Stimulated activated CD4-positive, alpha-beta T cell treated with anti-CD3 and anti-CD28 coated beads, TNF-alpha, amount 100 ng/mL, for 4 hours (primary cell): ENCODE data around the gene UQCRQ.
"Not testable (repeated sequence)": the region's sequence is repeated elsewhere in the genome, so short reads cannot be mapped to it uniquely, and the experiment has no call there.

ENCODE experiments used
- DNase-seq, 3 experiments: peaks; one replicate each; pipeline ENCODE4 v3.0.0-alpha.2; 2020; ENCODE audit warnings: low read depth in 3 of 3

The UQCRQ gene

DNA sequence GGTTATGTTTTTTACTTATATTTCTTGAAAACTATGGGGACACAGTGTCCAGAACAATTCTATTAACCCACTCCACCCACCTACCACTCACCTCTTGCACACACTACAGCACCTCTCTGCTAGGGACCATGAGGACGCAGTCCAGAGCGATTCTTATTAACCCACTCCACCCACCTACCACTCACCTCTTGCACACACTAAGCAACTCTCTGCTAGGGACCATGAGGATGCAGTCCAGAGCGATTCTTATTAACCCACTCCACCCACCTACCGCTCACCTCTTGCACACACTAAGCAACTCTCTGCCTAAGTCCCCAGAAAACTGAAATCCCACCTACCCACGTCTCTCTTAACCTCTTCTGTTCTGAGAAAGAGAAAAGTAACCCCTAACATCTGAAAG, 33.8 kb upstream of the UQCRQ start:
- DNase-seq = no peak

DNA sequence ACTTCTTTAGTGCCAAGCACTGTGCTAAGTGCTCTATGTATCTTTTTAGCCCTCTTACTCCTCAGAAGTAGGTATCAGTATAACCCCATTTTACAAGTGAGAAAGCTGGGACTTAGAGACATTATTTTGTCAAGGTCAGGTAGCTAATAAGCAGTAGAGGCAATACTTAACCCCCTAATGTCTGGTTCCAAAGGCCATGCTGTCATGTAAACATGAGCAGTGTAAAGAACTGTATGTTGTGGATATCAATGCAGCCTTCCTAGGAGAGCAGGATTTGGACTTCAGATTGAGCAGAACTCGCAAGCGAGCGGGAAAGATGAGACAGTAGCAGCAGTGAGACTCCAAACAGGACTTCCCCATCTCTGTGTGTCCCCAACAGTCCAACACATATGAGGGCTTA, 32.4 kb upstream of the UQCRQ start:
- DNase-seq = no peak

DNA sequence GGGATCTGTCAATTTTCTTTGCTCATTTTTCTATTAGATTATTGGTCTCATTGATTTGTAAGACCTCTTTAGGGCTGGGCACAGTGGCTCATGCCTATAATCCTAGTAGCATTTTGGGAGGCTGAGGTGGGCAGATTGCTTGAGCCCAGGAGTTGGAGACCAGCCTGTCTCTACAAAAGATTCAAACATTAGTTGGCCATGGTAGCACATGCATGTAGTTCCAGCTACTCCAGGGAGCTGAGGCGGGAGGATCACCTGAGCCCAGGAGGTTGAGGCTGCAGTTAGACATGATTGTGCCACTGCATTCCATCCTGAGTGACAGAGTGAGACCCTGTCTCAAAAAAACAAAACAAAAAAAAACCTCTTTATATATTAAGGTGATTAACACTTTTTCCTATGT, 29.6 kb upstream of the UQCRQ start:
- DNase-seq = no peak

DNA sequence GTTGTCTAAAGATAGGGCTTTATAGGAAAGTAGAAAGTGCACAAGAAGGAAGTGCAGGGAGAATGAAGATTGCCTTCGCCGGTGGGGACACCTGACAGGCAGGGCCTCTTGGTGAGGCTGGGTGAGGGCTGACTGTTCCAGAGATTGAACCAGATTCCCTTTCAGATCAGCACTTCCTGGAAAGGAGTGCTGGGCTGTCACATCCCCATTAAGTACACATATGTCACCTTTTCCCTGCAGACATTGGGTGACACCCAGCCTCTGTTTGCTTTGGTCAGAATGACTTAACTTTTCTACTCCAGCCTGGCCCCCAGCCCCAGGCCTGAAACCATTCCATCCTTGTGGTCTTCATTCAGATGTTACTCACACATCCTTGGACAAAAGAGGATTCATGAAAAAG, 28.6 kb upstream of the UQCRQ start:
- no peak for DNase-seq

DNA sequence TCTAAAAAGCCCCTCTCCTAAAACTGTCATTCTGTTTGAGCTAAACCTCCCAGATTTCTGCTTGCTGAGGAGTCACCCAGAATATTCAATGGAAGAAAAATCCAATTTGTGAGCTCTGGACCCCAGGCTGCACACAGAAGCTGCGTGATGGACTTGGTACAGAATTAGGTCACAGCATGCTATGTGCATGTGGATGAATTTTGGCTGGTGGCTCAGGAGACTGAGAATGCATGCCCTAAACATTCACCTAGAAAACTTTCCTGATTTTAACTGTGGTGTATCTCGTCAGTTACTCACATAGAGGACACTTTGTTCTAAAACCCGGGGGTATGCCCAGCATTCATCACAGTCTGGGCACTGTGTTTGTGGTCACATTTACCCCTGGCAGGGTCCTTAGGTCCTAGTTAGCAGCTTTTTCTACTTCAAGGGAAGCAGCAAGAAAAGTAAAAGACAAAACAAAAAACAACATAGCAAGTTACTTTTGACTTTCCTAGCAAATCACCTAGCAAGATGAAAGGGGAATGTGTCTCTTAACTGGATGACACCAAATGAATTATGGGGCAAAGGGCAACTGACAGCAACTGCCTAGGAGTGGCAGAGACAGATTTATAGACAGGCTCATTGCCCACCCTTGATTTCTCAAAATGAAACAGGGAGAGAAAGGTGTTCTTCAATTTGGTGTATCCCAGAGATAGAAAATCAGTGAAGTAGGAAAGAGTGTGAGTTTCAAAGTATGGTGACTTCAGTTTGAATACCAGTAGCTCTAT, 27.7 kb upstream of the UQCRQ start:
- DNase-seq = no peak

DNA sequence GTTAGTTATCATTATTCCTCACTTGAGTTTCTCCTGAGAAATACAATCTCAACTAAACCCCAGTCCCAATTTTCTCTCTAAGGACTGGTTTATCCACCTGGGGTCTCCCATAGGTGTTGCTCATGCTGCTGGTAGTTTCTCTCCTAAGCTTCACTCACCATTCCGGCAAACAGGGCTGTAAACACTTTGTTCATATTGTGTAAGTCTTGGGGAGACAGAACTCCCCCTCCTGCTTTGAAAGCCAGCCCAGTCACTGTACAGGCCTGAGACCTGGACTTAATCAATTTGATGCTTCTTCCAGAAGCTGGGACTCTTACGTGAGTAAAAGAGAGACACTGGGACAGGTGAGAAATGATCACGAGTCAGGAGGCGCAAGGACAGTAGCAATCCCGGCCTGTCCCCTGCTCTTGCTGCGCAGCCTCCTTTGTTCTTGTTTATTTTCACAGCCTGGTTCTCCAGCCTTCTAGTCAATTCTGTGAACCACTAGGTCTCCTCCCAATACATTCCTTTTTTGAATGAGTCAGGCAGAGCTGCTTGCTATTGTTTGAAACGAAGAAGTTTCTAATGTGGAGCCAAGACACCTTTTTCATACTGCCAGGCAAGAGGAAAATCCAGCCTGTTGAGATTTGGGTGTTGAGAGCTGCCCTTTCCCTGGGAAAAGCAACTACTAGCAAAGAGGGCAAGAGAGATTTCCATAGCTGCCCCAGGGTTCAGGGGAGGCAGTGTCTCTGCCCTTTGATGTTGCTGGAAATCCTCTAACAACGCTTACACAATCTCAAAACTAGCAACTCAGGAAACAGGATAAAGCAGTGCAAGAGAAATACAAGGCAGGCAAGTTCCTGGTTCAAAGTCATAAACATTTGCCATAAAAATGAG, 26.8 kb upstream of the UQCRQ start:
- no peak for DNase-seq

DNA sequence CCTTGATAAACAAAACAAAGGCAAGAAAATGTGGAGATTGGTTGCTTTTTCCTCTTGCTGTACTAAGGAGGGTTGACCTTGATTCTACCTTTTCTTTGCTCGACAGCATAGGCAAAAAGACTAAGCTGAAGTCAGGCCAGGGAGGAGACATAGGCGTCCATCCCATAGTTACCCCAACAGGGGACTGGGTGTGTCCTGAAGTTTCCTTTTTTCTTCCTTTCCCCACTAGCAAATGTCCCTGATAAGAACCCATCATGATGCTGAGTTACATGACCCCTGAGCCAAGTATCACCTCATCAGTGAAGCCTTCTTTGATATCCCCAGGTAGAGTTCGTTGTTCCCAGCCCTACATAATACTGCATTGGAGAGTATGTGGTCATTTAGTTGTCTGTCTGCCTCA, 26.1 kb upstream of the UQCRQ start:
- no peak for DNase-seq

DNA sequence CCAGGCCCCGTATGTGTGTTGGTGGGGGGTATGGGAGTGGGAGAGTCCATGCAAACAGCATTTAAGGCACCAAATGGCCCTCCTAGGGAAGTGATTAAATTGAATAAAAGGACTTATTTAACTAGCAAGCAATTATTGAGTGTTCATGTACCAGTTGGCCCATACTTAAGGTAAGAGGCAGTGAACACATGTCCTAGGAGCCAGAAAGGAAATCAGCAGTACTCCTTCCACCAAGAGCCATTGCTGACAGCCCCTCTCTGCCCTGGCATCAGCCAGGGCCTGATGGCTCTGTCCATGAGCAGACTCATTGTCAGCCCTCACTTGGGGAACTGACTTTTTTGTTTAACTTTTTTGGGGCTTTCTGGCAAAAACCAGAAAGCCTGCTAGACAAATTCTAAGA, 25.5 kb upstream of the UQCRQ start:
- no peak for DNase-seq

DNA sequence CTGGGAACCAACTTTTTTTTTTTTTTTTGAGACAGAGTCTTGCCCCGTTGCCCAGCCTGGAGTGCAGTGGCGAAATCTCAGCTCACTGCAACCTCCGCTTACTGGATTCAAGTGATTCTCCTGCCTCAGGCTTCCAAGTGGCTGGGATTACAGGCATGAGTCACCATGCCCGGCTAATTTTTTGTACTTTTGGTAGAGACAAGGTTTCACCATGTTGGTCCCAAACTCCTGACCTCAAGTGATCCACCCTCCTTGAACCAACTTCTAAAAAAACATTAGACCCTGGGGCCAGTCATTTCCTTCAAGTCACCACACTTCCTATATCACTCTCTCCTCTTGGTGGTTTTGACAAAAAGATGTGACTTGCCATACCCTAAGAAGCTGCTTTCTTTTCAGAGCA, 25.1 kb upstream of the UQCRQ start:
- DNase-seq = no peak

DNA sequence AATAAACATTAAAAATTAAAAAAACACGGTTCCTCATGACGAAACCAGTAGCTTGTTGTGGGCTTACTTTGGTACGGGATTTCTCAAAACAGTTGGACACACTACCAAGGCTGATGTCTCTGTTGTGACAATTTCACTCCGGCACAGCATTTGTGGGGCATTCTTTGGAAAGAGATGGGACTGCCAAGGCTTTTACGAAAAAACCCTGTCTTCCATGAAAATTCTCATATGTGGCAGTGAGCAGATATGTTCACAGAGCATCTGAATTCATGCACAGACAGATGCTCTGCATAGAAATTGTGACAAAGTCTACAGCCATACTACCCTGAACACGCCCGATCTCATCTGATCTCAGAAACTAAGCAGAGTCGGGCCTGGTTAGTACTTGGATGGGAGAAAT, 18.2 kb upstream of the UQCRQ start:
- no peak for DNase-seq

DNA sequence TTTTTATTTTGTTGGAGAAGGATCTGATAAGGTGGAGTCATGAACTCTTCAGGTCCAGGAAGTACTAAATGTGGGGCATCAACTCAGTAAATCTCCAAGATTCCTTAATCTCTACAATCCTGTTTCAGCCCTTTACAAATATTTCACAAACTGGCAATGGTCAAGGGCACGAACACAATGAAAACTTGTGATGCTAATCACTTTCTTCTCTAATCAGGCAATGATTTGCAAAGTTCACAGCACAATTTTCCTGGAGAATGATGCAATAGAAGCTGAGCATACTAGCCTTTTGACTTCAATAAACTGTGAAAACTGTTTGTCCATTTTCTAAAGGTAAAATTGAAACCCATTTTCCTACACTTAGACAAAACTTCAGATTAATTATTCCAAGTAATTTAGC, 17.1 kb upstream of the UQCRQ start:
- no peak for DNase-seq

DNA sequence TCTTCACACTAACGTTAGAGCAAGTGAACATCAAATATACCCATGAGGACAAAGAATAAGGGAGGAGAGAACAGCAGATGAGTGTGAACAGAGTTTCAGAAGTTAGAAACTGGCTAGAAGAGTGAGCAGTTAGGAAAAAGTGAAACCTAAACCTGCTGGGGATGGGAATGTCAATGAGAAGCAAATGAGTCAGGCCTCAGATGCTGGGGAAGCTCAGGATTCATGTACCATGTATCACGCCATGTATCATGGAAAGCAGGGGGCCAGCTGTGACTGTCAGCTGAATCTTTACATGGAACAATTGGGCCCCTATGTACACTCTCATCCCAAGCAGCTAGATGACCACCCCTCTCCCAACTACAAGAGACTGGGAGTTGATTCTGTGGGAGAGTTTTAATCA, 16.4 kb upstream of the UQCRQ start:
- no peak for DNase-seq

DNA sequence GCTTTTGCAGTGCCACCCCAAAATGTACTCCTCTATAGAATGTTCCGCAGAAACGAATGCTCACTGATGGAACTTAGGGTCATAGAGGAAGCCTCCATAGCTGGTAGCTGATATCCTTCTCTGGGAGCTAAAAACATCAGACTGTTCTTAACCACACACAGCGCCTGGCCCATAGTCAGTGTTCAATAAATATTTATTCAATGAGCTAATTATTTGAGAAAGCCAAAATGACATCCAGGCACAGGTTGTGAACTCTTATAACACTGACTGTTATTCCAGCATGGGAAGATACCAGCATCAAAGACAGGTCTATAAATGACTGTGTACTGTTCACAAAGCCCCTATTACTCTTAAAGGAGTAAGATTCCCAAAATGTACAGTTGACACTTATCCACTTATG, 13.1 kb upstream of the UQCRQ start:
- DNase-seq = no peak

DNA sequence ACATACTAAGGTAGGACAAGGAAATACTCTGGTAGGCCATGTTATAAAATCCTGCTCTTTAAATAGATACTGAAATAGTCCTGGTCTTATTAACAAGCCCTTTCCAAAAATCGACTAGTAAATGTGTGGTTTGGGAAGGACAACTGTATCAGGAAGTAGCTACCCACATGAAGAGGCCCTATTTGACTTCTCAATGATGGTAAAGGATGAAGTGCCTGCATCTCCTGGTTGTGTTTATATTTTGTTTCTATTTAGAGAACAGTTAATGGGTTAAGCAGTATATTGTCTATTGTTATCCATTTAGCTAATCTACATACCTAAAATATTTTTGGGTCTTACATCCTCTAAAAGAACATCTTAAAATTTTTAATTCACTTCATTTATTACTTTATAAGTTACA, 12.7 kb upstream of the UQCRQ start:
- DNase-seq = no peak

DNA sequence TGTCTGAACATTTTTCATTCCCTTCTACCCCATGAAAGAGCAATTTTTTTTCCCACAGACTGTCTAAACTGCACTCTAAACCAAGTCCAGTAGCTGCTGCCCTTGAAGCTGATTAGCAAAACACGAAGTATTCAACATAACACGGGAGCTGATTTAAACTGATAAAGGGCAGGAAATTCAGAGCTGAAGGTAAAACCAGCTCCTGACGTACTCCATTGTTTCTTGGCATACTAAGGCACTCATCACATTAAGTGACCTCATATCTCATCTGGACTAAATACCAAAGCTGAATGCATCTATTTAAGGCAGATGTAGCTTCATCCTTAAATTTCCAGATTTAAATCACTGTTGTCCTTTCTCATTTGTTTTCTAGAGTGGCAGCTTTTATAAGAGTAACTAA, 12.1 kb upstream of the UQCRQ start:
- no peak for DNase-seq

DNA sequence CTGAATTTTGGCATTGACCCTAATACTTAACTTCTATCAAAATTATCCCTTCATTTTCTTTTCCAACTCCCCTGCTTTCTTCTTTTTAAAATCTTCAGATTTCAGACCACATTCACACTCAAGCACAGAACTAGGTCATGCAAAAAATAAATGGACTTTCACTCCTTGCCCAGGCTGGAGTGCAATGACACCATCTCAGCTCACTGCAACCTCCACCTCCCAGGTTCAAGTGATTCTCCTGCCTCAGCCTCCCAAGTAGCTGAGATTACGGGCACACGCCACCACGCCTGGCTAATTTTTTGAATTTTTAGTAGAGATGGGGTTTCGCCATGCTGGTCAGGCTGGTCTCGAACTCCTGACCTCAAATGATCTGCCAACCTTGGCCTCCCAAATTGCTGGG, 11.4 kb upstream of the UQCRQ start:
- not testable (repeated sequence) for DNase-seq

DNA sequence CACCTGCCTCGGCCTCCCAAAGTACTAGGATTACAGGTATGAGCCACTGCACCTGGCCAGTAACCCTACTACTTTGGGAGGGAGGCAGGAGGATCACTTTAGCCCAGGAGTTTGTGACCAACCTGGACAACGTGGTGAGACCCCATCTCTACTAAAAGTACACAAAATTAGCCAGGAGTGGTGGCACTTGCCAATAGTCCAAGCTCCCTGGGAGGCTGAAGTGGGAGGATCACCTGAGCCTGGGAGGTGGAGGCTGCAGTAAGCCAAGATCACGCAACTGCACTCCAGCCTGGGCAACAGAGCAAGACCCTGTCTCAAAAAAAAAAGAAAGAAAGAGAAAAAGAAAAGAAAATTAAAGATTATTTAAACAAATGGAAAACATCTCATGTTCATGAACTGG, 10.4 kb upstream of the UQCRQ start:
- DNase-seq = no peak

DNA sequence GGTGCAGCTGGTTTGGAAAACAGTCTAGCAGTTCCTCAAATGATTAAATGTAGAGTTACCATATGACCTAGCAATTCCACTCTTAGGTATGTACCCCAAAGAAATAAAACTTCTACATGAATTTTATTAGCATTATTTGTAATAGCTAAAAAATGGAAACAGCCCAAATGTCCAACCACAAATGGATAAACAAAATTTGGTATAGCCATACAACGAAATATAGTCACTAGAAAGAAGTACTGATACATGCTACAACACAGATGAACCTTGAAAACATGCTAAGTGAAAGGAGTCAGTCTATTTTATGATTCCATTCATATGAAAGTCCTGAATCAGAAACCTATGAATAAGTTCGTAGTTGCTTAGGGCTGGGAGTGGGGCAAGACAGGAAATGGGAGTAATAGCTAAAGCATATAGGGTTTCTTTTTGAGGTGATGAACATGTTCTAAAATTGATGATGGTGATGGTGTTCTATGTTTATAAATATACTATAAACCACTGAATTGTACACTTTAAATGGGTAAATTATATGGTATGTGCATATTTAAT, 6.5 kb upstream of the UQCRQ start:
- no peak for DNase-seq

DNA sequence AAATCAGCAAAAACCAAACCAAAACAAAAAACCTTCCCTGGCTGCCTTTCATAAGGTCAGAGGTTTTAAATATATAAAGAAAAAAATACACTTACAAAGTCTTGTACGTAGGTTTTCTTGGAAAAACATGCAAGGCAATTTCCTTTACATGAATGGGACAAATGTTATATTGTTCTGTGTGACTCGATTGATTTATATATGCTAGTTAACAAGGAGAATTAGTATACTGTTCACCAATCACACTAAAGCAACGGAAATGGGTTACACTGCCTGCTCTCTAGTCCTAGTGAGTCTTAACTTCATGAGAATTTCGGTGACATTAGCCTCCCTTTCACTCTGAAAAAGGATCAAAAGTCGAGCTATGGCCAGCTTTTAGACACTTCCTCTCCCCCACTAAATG, 5.7 kb upstream of the UQCRQ start:
- no peak for DNase-seq

DNA sequence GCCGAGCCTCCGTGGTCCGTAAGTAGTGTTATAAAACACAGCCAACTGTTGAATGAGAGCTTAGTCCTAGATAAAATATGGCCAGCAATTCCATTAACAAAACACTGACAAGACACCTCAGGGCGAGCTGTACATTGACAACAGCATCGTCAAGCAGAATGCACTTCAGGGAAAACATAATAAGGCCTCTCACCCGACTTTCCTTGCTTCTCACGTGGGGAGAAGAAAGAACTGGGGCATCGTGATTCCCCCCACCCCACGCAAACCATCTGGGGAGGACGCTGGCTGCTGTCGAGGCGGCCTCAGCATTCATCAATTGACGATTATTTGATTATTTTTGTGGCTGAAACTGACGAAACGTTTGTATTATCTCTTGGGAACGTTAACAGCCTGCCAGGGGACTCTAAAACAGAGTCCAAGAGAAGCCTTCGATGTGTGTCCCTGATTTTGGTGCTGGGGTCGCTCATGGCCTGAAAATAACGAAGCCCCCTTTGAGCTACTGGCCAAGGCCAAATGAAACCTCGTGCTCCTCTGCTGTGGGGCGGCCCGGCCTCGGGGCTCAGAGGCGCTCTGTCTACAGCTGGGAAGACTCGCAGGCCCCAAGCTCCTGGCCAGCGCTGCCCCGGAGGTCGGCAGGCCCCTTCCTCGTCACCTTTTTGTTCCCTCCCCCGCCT, 637 bp upstream of the UQCRQ start:
- DNase-seq = no peak

DNA sequence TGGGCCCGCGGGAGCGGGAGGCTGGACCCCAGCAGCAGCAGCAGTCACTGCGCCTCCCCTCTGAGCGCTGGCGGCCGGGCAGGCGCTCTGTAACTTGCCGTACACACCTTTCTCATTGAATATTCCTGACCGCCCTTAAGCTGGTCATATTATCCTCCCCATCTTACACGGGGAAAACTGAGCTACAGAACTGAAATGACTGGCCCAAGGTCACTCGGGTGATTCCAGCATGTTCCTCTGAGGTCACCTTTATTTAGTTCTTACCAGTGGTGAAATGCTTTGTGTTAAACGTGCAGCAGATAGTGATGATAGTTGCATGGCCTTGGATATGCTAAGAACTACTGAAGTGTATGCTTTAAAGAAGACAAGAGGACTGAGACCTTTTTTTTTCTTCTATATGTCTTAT, 607 bp downstream of the UQCRQ start:
- no peak for DNase-seq

DNA sequence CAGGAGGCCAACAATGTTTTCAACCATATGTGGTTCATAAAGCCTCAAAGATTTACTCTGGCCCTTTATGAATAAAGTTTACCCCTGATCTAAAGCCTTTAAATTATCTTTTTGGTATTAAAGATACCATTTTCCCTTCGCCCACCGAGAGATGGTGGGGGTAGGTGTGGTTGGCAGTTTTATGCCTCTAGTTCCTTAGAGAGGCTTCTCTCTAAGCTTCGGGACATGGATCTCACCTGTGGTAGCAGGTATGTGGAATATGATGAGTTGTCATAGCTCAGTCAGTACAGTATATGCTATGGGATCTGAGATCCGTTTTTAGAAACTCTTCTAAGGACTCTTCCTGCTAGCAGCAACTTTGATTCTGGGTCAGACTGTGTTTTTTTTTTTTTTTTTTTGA, 2.3 kb downstream of the UQCRQ start:
- no peak for DNase-seq

DNA sequence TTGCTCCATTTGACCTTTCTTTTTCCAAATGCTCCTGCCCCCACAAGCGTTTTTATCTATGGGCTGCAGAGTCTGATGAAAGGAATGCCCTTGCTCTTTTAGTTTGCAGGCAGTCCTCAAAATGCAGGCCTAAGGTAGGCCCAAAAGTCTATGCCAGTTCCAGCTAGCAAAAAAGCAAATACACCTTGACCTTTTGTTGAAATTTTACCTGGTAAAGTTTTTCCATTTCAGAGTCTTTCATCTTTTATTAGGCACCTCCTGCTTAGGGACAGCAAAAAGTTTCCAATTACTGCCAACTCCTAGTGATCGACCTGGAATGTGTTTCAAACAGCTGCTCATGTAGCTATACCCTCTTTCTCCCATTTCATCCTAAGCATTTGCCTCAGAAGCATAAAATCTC, 4.4 kb downstream of the UQCRQ start:
- DNase-seq = no peak
